HPDE6-E6E7 (cell line): ENCODE measurements around the gene THRAP3.
A peak's percentile ranks its signal among the peaks of the same experiment; 100 is the strongest.
"Not testable (repeated sequence)": the region's sequence is repeated elsewhere in the genome, so short reads cannot be mapped to it uniquely, and the experiment has no call there.

Experiments used
- DNase-seq: peaks from one replicate; pipeline ENCODE4 v3.0.0; 2011; ENCODE audit warnings: missing footprints; ENCODE audit errors: extremely low spot score

The THRAP3 gene

GRCh38 chr1:36223996-36224536 is at the start of gene THRAP3:
THRAP3 (plus strand) TSS chr1:36224443; CDS start chr1:36282564, 58,121 bp downstream.
- peak; percentile 95 for DNase-seq

- no peak for DNase-seq
Observed at GRCh38 chr1:36174713-36175112, 49.5 kb upstream of the THRAP3 start.

- DNase-seq, result no peak
Observed at GRCh38 chr1:36175137-36176095, 48.8 kb upstream of the THRAP3 start.

GRCh38 chr1:36176106-36176949 is 47.9 kb upstream of the THRAP3 start:
- no peak for DNase-seq

GRCh38 chr1:36177589-36178431 is 46.4 kb upstream of the THRAP3 start:
- no peak for DNase-seq

GRCh38 chr1:36178471-36179219 is 45.6 kb upstream of the THRAP3 start:
- DNase-seq, result no peak

- DNase-seq, result no peak
Observed at GRCh38 chr1:36179220-36179600, 45.0 kb upstream of the THRAP3 start.

GRCh38 chr1:36182734-36183133 is 41.5 kb upstream of the THRAP3 start:
- DNase-seq, result no peak

GRCh38 chr1:36183309-36183856 is 40.9 kb upstream of the THRAP3 start:
- no peak for DNase-seq

GRCh38 chr1:36187800-36188593 is 36.2 kb upstream of the THRAP3 start:
- DNase-seq, result peak; percentile 90

GRCh38 chr1:36196805-36197204 is 27.4 kb upstream of the THRAP3 start:
- DNase-seq, result not testable (repeated sequence)

- no peak for DNase-seq
Observed at GRCh38 chr1:36198641-36199040, 25.6 kb upstream of the THRAP3 start.

- DNase-seq, result no peak
Observed at GRCh38 chr1:36199934-36200741, 24.1 kb upstream of the THRAP3 start.

- no peak for DNase-seq
Observed at GRCh38 chr1:36203027-36203553, 21.2 kb upstream of the THRAP3 start.

- no peak for DNase-seq
Observed at GRCh38 chr1:36203554-36204346, 20.5 kb upstream of the THRAP3 start.

GRCh38 chr1:36204347-36204909 is 19.8 kb upstream of the THRAP3 start:
- DNase-seq, result no peak

- no peak for DNase-seq
Observed at GRCh38 chr1:36206323-36206858, 17.9 kb upstream of the THRAP3 start.
